PC-3 (cell line): ENCODE data around the gene CACNA1S. TPM values are rescaled to one million over a fixed set of nuclear protein-coding genes. Genes with fewer than 3 reads are reported as not detected.

ENCODE experiments used
- ATAC-seq: fragments of 200-7000 bp; cut with Tn5 transposase; 2 replicates; pipeline ENCODE4 v1.9.1; 2020; ENCODE audit warnings: mild to moderate bottlenecking, moderate library complexity
- BruUV-seq: library from RNA; stranded (reverse); fragments of 400-500 nt; replicated peaks from 2 replicates; lab custom pipeline; 2021; lab: Mats Ljungman, UMichigan
- CTCF ChIA-PET: fragments of 300-600 bp; sonication (Branson Sonifier 250); formaldehyde crosslinking; loops from one replicate; lab custom pipeline; 2022; ENCODE audit warnings: antibody characterized with exemption; lab: Charles Lee
- POLR2A ChIA-PET: fragments of 300-600 bp; sonication (Branson Sonifier 250); formaldehyde crosslinking; loops from one replicate; lab custom pipeline; 2022; ENCODE audit warnings: antibody characterized with exemption; ENCODE audit not compliant: unreplicated experiment; lab: Charles Lee
- DNase-seq: peaks from one replicate; pipeline ENCODE4 v3.0.0-alpha.2; 2015
- H2AFZ ChIP-seq: fragments of 300-600 bp; sonication (generic); 2 replicates; pipeline ENCODE4 v1.6.0; 2016; ENCODE audit warnings: antibody characterized with exemption, low read length
- H3F3A ChIP-seq: fragments of 300-600 bp; sonication (generic); one replicate; pipeline ENCODE4 v1.6.0; 2017; ENCODE audit warnings: antibody characterized with exemption, low read length, control low read depth, mild to moderate bottlenecking; ENCODE audit not compliant: unreplicated experiment
- H3K27ac ChIP-seq: fragments of 300-600 bp; sonication (generic); 2 replicates; pipeline ENCODE4 v1.5.1; 2016; ENCODE audit warnings: mild to moderate bottlenecking, low read length
- H3K27me3 ChIP-seq: fragments of 300-600 bp; sonication (generic); 2 replicates; pipeline ENCODE4 v1.6.1; 2016; ENCODE audit warnings: low read length, mixed read lengths
- H3K36me3 ChIP-seq: fragments of 300-600 bp; sonication (generic); 2 replicates; pipeline ENCODE4 v1.6.1; 2016; ENCODE audit warnings: low read depth, mixed run types, low read length, mixed read lengths
- H3K4me1 ChIP-seq: fragments of 300-600 bp; sonication (generic); 2 replicates; pipeline ENCODE4 v1.5.1; 2016; ENCODE audit warnings: low read length; ENCODE audit not compliant: insufficient read depth
- H3K4me2 ChIP-seq: fragments of 300-600 bp; sonication (generic); 2 replicates; pipeline ENCODE4 v1.6.0; 2016; ENCODE audit warnings: low read length
- H3K4me3 ChIP-seq: fragments of 300-600 bp; sonication (generic); 2 replicates; pipeline ENCODE4 v1.5.1; 2016; ENCODE audit warnings: mild to moderate bottlenecking, low read length, mixed read lengths
- H3K79me2 ChIP-seq: fragments of 300-600 bp; sonication (generic); 2 replicates; pipeline ENCODE4 v1.6.1; 2017; ENCODE audit warnings: low read length, mixed read lengths
- H3K9ac ChIP-seq: fragments of 300-600 bp; sonication (generic); 2 replicates; pipeline ENCODE4 v1.6.0; 2016; ENCODE audit warnings: mild to moderate bottlenecking, low read length
- H3K9me2 ChIP-seq: fragments of 300-600 bp; sonication (generic); replicated peaks from 2 replicates; pipeline ENCODE4 v1.6.1; 2016; ENCODE audit warnings: mixed run types, low read length, mixed read lengths
- H3K9me3 ChIP-seq: fragments of 300-600 bp; sonication (generic); 2 replicates; pipeline ENCODE4 v1.6.1; 2016; ENCODE audit warnings: low read length, mixed read lengths
- H4K20me1 ChIP-seq: fragments of 300-600 bp; sonication (generic); 2 replicates; pipeline ENCODE4 v1.6.1; 2016; ENCODE audit warnings: low read length, mixed read lengths
- CTCF ChIP-seq: fragments of 300-600 bp; sonication (generic); conservative IDR thresholded peaks from 2 replicates; pipeline ENCODE4 v1.5.1; 2017; ENCODE audit warnings: antibody characterized with exemption, low read depth, mild to moderate bottlenecking, low read length
- EZH2 ChIP-seq: fragments of 300-600 bp; sonication (generic); IDR thresholded peaks from one replicate; pipeline ENCODE4 v1.6.1; 2017; ENCODE audit warnings: antibody characterized with exemption, mild to moderate bottlenecking, low read length; ENCODE audit not compliant: unreplicated experiment
- EZH2phosphoT487 ChIP-seq: fragments of 300-600 bp; sonication (generic); IDR thresholded peaks from 2 replicates; pipeline ENCODE4 v1.6.1; 2018; ENCODE audit warnings: mild to moderate bottlenecking, antibody characterized with exemption, low read length, borderline replicate concordance
- intact Hi-C: fragments of 100-400 bp; cut with micrococcal nuclease; formaldehyde crosslinking; loops from 2 replicates; pipeline ENCODE4 v1.9.0; 2023
- total RNA-seq: library from RNA; depleted of rRNA; stranded (reverse); fragments of >200 nt; gene quantifications from 2 replicates; pipeline ENCODE4 v1.2.3, GENCODE V29; 2014

Gene CACNA1S
- total RNA-seq, 1 experiment from 2014 or later = not detected

GRCh38 chr1:201112926-201113325, 700 bp upstream of the CACNA1S start:
- no peak overlapping the region for H2AFZ ChIP-seq
- peaks cover 9% of the 10 kb centered on the region; the same call in 1 of the 2 replicates for H3K79me2 ChIP-seq
- TF ChIP-seq EZH2 (no peak), CTCF (no peak), EZH2phosphoT487 (no peak)
- no peak for DNase-seq
- peaks cover 13% of the 10 kb centered on the region for H3K4me1 ChIP-seq
- intact Hi-C loops = loop anchor here (5.0 kb wide), 2 partner anchors 221 to 491 kb away; partner anchors contain the start of genes INAVA and KIF14
- no TSS peak for BruUV-seq
- H3F3A ChIP-seq = no peaks in the 10 kb centered on the region
- ChIA-PET POLR2A (no interaction called here), CTCF (interaction anchor here (2.3 to 3.1 kb wide), 2 partner anchors 27 to 141 kb away, joined by 27 to 46 read pairs; no protein-coding TSS in a partner anchor)
- no peaks in the 10 kb centered on the region for H3K9me2 ChIP-seq
- no peaks in the 10 kb centered on the region for H4K20me1 ChIP-seq
- no peak overlapping the region for H3K4me2 ChIP-seq
- no peak for ATAC-seq
- 0 out of 2 replicates have a peak, but pooled peaks cover 5% of the 10 kb centered on the region for H3K27me3 ChIP-seq
- H3K4me3 ChIP-seq = no peak overlapping the region
- H3K9me3 ChIP-seq = no peaks in the 10 kb centered on the region
- H3K27ac ChIP-seq = no peak overlapping the region
- no peak overlapping the region for H3K9ac ChIP-seq
- H3K36me3 ChIP-seq = no peaks in the 10 kb centered on the region

- H4K20me1 ChIP-seq = no peaks in the 10 kb centered on the region
- no peak overlapping the region for H3K9ac ChIP-seq
- no peak overlapping the region for H3K27ac ChIP-seq
- CTCF ChIA-PET = no interaction called here
- no peak overlapping the region for H3K4me2 ChIP-seq
- no peaks in the 10 kb centered on the region for H3K9me2 ChIP-seq
- H3K27me3 ChIP-seq = 0 out of 2 replicates have a peak, but pooled peaks cover 16% of the 10 kb centered on the region
- BruUV-seq = no TSS peak
- no peak for TF ChIP-seq CTCF
- TF ChIP-seq EZH2 = no peak
- TF ChIP-seq EZH2phosphoT487 = no peak
- no peaks in the 10 kb centered on the region for H3F3A ChIP-seq
- peaks cover 9% of the 10 kb centered on the region; the same call in 1 of the 2 replicates for H3K79me2 ChIP-seq
- no peaks in the 10 kb centered on the region for H3K9me3 ChIP-seq
- H2AFZ ChIP-seq = no peak overlapping the region
- intact Hi-C loops = loop anchor here (5.0 kb wide), 2 partner anchors 219 to 489 kb away; partner anchors contain the start of genes INAVA and KIF14
- no peak overlapping the region for H3K4me3 ChIP-seq
- H3K4me1 ChIP-seq = peaks cover 13% of the 10 kb centered on the region
- ATAC-seq (no peak), DNase-seq (no peak)
- H3K36me3 ChIP-seq = no peaks in the 10 kb centered on the region
- POLR2A ChIA-PET = no interaction called here
Observed at GRCh38 chr1:201111672-201112071, 554 bp downstream of the CACNA1S start.

- Histone ChIP-seq H3K4me2 (no peak overlapping the region), H3K4me1 (peaks cover 13% of the 10 kb centered on the region), H2AFZ (no peak overlapping the region), H3K9me2 (no peaks in the 10 kb centered on the region), H3K9ac (no peak overlapping the region), H3K36me3 (no peaks in the 10 kb centered on the region), H4K20me1 (no peaks in the 10 kb centered on the region), H3K4me3 (no peak overlapping the region), H3K79me2 (peaks cover 9% of the 10 kb centered on the region; the same call in 1 of the 2 replicates), H3F3A (no peaks in the 10 kb centered on the region), H3K27ac (no peak overlapping the region), H3K27me3 (0 out of 2 replicates have a peak, but pooled peaks cover 18% of the 10 kb centered on the region), H3K9me3 (no peaks in the 10 kb centered on the region)
- POLR2A ChIA-PET = no interaction called here
- CTCF ChIA-PET = no interaction called here
- BruUV-seq = no TSS peak
- DNase-seq (no peak), ATAC-seq (no peak)
- TF ChIP-seq EZH2phosphoT487 = no peak
- TF ChIP-seq CTCF = no peak
- TF ChIP-seq EZH2 = no peak
- intact Hi-C loops = loop anchor here (5.0 kb wide), 2 partner anchors 219 to 489 kb away; partner anchors contain the start of genes INAVA and KIF14
Observed at GRCh38 chr1:201111156-201111555, 1.1 kb downstream of the CACNA1S start.
